Parathyroid adenoma (tissue), 2 donors: Measurements from ENCODE around the gene IQCE.

Source experiments
- H2AFZ ChIP-seq: fragments of 300-600 bp; sonication (generic); one replicate; pipeline ENCODE4 v1.7.0; 2017; ENCODE audit warnings: antibody characterized with exemption, mild to moderate bottlenecking
- H3K27ac ChIP-seq: fragments of 300-600 bp; sonication (generic); one replicate; pipeline ENCODE4 v1.7.0; 2017
- H3K27me3 ChIP-seq: fragments of 300-600 bp; sonication (generic); one replicate; pipeline ENCODE4 v1.7.0; 2017; ENCODE audit warnings: low read length; ENCODE audit not compliant: control insufficient read depth, insufficient read depth
- H3K36me3 ChIP-seq: fragments of 300-600 bp; sonication (generic); one replicate; pipeline ENCODE4 v1.7.0; 2017; ENCODE audit warnings: low read length; ENCODE audit not compliant: control insufficient read depth, insufficient read depth
- H3K4me1 ChIP-seq: fragments of 300-600 bp; sonication (generic); one replicate; pipeline ENCODE4 v1.7.0; 2017; ENCODE audit warnings: control low read depth
- H3K4me2 ChIP-seq: fragments of 300-600 bp; sonication (generic); one replicate; pipeline ENCODE4 v1.7.0; 2017; ENCODE audit warnings: low read length
- H3K4me3 ChIP-seq: fragments of 300-600 bp; sonication (generic); one replicate; pipeline ENCODE4 v1.7.0; 2017; ENCODE audit warnings: low read depth, low read length
- H3K79me2 ChIP-seq: fragments of 300-600 bp; sonication (generic); one replicate; pipeline ENCODE4 v1.7.0; 2017; ENCODE audit warnings: control low read depth
- H3K9ac ChIP-seq: fragments of 300-600 bp; sonication (generic); one replicate; pipeline ENCODE4 v1.7.0; 2017; ENCODE audit warnings: mild to moderate bottlenecking
- H3K9me3 ChIP-seq: fragments of 300-600 bp; sonication (generic); one replicate; pipeline ENCODE4 v1.7.0; 2017; ENCODE audit warnings: low read length; ENCODE audit not compliant: control insufficient read depth
- TF ChIP-seq, protein P1 (sequence below): fragments of 300-600 bp; sonication (generic); IDR thresholded peaks from one replicate; pipeline ENCODE4 v1.7.0; 2017; ENCODE audit warnings: antibody characterized with exemption, mild to moderate bottlenecking
- donor health status: primary hyperparathyroidism.

IQCE gene

DNA sequence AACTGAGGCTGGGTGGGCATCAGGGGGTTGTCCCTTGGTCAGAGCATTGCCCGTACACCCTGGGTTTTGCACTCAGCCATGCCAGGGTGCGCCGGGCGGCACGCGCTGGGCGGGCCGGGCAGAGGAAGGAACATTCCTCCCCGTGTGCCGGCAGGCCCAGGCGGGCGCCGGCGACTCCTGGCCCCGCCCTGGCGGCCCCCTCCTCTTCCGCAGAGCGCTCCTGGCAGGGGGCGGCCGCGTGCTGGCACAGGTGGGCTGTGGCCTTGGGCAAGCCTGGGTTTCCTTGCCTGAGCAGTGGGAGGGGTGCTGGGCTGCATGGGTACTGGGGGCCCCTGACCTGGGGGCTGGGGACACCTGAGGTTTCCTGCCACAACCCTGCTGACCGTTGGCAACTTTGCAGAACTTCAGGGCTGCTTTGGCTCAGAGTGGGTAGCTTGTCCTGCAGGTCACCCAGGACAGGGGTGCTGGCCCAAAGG is 35.3 kb upstream of the IQCE start:
- Histone ChIP-seq H3K27ac (no peak overlapping the region), H3K9ac (no peak overlapping the region), H3K36me3 (no peaks in the 10 kb centered on the region), H3K4me1 (no peaks in the 10 kb centered on the region), H2AFZ (no peak overlapping the region), H3K4me2 (peak overlapping the region; percentile 33), H3K27me3 (no peaks in the 10 kb centered on the region), H3K4me3 (no peak overlapping the region), H3K79me2 (no peaks in the 10 kb centered on the region), H3K9me3 (no peaks in the 10 kb centered on the region)
- TF ChIP-seq, protein P1, sequence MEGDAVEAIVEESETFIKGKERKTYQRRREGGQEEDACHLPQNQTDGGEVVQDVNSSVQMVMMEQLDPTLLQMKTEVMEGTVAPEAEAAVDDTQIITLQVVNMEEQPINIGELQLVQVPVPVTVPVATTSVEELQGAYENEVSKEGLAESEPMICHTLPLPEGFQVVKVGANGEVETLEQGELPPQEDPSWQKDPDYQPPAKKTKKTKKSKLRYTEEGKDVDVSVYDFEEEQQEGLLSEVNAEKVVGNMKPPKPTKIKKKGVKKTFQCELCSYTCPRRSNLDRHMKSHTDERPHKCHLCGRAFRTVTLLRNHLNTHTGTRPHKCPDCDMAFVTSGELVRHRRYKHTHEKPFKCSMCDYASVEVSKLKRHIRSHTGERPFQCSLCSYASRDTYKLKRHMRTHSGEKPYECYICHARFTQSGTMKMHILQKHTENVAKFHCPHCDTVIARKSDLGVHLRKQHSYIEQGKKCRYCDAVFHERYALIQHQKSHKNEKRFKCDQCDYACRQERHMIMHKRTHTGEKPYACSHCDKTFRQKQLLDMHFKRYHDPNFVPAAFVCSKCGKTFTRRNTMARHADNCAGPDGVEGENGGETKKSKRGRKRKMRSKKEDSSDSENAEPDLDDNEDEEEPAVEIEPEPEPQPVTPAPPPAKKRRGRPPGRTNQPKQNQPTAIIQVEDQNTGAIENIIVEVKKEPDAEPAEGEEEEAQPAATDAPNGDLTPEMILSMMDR = no peak

DNA sequence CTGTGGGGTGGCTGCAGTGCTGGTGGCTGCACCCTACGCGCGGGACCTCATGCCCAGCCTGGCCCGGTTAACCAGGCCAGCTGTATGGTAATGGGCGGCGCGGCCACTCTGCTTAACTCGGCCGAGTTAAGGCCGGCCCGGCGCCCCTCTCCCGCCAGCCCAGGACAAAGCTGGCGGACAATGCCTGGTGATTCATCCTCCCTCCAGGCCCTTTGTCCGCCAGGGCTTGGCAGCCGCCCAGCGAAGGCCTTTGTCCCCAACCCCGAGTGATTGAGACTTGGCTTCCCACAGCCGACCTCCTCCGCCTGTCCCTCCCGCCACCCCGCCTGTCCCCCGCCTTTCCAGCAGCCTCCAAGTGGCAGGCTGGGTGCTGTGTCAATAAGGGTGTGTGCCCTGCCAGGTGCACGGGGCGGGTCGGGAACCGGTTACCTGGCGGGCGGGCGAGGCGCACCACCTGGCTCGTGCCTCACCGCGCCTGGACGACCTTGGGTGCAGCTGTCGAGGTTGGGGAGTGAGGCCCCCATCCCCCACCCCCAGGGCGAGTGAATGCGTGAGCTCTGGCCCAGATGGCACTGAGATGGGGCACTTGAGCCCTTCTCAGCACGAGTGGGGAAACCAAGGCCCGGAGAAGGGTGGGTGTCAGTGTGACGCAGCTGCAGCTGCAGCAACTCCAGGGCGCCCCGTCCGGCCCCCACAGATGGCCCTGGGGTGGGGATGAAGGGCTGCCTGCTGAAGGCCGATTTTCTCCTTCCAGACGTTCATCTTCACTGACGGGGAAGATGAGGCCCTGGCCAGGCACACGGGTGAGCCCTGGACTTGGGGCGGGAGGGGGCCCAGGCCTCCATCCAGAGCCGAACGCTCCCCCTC is 34.6 kb upstream of the IQCE start:
- no peak overlapping the region for H3K4me3 ChIP-seq
- H3K9me3 ChIP-seq = no peaks in the 10 kb centered on the region
- H3K79me2 ChIP-seq = no peaks in the 10 kb centered on the region
- H3K27ac ChIP-seq = no peak overlapping the region
- TF ChIP-seq, protein P1 = no peak
- no peak overlapping the region for H3K9ac ChIP-seq
- H2AFZ ChIP-seq = no peak overlapping the region
- H3K36me3 ChIP-seq = no peaks in the 10 kb centered on the region
- H3K27me3 ChIP-seq = no peaks in the 10 kb centered on the region
- no peaks in the 10 kb centered on the region for H3K4me1 ChIP-seq
- H3K4me2 ChIP-seq = peak overlapping the region; percentile 22

DNA sequence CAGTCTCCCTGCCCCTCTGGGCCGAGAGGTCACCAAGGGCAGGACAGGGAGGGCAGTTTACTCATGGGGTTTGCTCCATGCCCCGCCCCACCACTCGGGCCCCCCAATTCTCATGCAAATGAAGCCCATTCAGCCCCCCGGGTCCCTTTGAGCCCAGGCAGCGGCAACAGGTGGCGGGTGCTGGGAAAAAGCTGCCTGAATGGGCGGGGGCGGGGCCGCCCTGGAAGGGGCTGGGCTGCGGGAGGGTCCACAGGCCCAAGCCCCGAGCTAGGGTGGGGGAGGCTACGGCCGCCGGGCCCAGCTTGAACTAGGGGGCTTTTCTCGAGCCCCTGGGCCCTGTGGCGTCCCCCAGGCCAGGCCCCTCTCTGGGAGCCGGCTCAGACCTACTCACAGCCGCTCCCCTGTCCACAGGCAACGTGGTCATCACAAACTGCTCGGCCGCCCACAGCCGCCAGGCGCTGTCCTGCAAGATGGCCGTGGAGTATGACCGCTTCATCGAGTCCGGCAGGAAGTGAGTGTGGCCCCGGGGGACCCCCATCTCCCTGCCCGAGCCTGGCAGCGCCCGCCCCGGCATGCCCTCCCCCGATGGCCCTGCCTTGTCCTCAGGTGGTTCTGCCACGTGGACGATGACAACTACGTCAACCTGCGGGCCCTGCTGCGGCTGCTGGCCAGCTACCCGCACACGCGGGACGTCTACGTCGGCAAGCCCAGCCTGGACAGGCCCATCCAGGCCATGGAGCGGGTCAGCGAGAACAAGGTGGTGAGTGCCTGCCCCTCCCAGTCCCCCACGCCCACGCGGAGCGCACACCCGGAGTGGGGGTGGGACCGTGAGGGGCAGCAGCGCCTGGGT is 33.7 kb upstream of the IQCE start:
- Histone ChIP-seq H2AFZ (no peak overlapping the region), H3K9ac (no peak overlapping the region), H3K79me2 (no peaks in the 10 kb centered on the region), H3K4me3 (no peak overlapping the region), H3K4me1 (no peaks in the 10 kb centered on the region), H3K27me3 (no peaks in the 10 kb centered on the region), H3K36me3 (no peaks in the 10 kb centered on the region), H3K4me2 (no peak overlapping the region), H3K27ac (no peak overlapping the region), H3K9me3 (no peaks in the 10 kb centered on the region)
- TF ChIP-seq, protein P1 = no peak

DNA sequence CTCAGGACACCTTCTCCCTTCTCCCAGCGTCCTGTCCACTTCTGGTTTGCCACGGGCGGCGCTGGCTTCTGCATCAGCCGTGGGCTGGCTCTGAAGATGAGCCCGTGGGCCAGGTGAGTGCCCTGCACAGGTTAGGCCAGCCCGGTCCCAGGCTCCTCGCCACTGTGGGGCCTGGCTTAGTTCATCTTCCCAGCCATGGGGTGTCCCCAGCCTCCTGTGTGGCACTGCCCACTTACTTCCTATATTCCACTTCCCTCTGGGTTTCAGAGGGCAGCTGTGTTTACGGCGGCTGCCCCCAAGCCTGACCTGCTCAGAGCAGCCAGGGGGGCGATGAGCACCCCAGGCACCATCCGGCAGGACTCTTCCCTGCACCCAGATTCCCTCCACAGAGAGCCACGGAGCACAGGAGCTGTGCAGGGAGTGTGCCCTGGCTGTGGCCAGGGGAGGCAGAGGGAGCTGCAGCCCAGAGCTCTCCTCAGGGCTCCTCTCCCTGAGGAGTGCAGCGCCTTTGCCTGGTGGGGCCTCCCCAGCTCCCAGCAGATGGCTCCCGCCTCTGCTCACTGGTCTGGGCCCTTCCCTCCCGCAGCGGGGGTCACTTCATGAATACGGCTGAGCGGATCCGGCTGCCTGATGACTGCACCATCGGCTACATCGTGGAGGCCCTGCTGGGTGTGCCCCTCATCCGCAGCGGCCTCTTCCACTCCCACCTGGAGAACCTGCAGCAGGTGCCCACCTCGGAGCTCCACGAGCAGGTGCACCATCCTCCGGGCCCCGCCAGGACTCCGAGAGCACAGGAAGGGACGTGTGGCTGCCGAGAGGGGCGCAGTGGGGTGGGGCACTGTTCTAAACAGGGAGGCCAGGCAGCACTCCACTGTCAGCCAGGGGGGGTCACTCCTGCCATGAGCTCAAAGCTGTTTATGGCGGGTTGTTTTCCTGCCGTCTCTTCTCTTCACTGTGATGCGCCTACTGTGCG is 32.8 kb upstream of the IQCE start:
- Histone ChIP-seq H3K9me3 (no peaks in the 10 kb centered on the region), H3K79me2 (no peaks in the 10 kb centered on the region), H3K27ac (no peak overlapping the region), H2AFZ (no peak overlapping the region), H3K4me2 (no peak overlapping the region), H3K4me1 (no peaks in the 10 kb centered on the region), H3K4me3 (no peak overlapping the region), H3K27me3 (no peaks in the 10 kb centered on the region), H3K9ac (no peak overlapping the region), H3K36me3 (no peaks in the 10 kb centered on the region)
- TF ChIP-seq, protein P1 = no peak
